Hepatocyte (in vitro differentiated cells): ENCODE measurements around the gene PI16. TPM values are rescaled to one million over a fixed set of nuclear protein-coding genes. Genes with fewer than 3 reads are reported as not detected.
A peak's percentile ranks its signal among the peaks of the same experiment; 100 is the strongest.

Source experiments
- DNase-seq: peaks from one replicate; pipeline ENCODE4 v3.0.0-alpha.2; 2016; ENCODE audit warnings: low spot score
- H2AFZ ChIP-seq: fragments of 200-600 bp; sonication (generic); 2 replicates; pipeline ENCODE4 v1.6.0; 2016; ENCODE audit warnings: antibody characterized with exemption, mild to moderate bottlenecking
- H3K27ac ChIP-seq: fragments of 200-600 bp; sonication (generic); 2 replicates; pipeline ENCODE4 v1.5.1; 2016; ENCODE audit warnings: mild to moderate bottlenecking
- H3K27me3 ChIP-seq: fragments of 200-600 bp; sonication (generic); 2 replicates; pipeline ENCODE4 v1.6.1; 2016
- H3K36me3 ChIP-seq: fragments of 200-600 bp; sonication (generic); replicated peaks from 2 replicates; pipeline ENCODE4 v1.5.1; 2016; ENCODE audit warnings: low read depth; ENCODE audit not compliant: insufficient read depth
- H3K4me1 ChIP-seq: fragments of 200-600 bp; sonication (generic); 2 replicates; pipeline ENCODE4 v1.5.1; 2016; ENCODE audit warnings: mild to moderate bottlenecking, moderate library complexity; ENCODE audit not compliant: insufficient read depth
- H3K4me2 ChIP-seq: fragments of 200-600 bp; sonication (generic); 2 replicates; pipeline ENCODE4 v1.6.0; 2016
- H3K4me3 ChIP-seq: fragments of 200-600 bp; sonication (generic); 2 replicates; pipeline ENCODE4 v1.5.1; 2016; ENCODE audit warnings: mild to moderate bottlenecking
- H3K79me2 ChIP-seq: fragments of 200-600 bp; sonication (generic); 2 replicates; pipeline ENCODE4 v1.6.0; 2017; ENCODE audit warnings: mild to moderate bottlenecking
- H3K9me2 ChIP-seq: fragments of 200-600 bp; sonication (generic); replicated peaks from 2 replicates; pipeline ENCODE4 v1.6.0; 2017; ENCODE audit warnings: mild to moderate bottlenecking; ENCODE audit not compliant: insufficient read depth
- H3K9me3 ChIP-seq: fragments of 200-600 bp; sonication (generic); 2 replicates; pipeline ENCODE4 v1.5.1; 2016; ENCODE audit warnings: low read depth, mild to moderate bottlenecking
- H4K20me1 ChIP-seq: fragments of 200-600 bp; sonication (generic); 2 replicates; pipeline ENCODE4 v1.6.0; 2016; ENCODE audit warnings: mild to moderate bottlenecking; ENCODE audit not compliant: insufficient read depth, poor library complexity, severe bottlenecking
- EZH2 ChIP-seq: fragments of 200-600 bp; sonication (generic); IDR thresholded peaks from 2 replicates; pipeline ENCODE4 v1.6.1; 2016; ENCODE audit warnings: antibody characterized with exemption, mild to moderate bottlenecking, borderline replicate concordance
- EZH2phosphoT487 ChIP-seq: fragments of 200-600 bp; sonication (generic); IDR thresholded peaks from one replicate; pipeline ENCODE4 v1.6.1; 2018; ENCODE audit warnings: antibody characterized with exemption, mild to moderate bottlenecking, low read depth, moderate library complexity; ENCODE audit not compliant: unreplicated experiment, severe bottlenecking
- WGBS: methylation state at CpG from one replicate; pipeline ENCODE4 v1.1.6; 2016; ENCODE audit warnings: low lambda C conversion rate; ENCODE audit errors: missing lambda C conversion rate; 5-methylcytosine and 5-hydroxymethylcytosine counted together
- polyA plus RNA-seq: library from polyadenylated mRNA; unstranded; fragments of >200 nt; fragmentation: Nextera tagmentation; extraction: Ambion mirVana; gene quantifications from 2 replicates; pipeline ENCODE4 v1.2.1, GENCODE V29; 2016
- total RNA-seq: library from RNA; depleted of rRNA; stranded (reverse); fragments of >200 nt; gene quantifications from 2 replicates; pipeline ENCODE4 v1.2.3, GENCODE V29; 2014
- TF ChIP-seq, protein P1 (sequence below): fragments of 200-600 bp; sonication (generic); IDR thresholded peaks from 2 replicates; pipeline ENCODE4 v1.5.1; 2016; ENCODE audit warnings: antibody characterized with exemption, mild to moderate bottlenecking; ENCODE audit not compliant: poor library complexity

PI16 gene
- total and polyA plus RNA-seq, 2 experiments from 2014 or later, result not detected

DNA sequence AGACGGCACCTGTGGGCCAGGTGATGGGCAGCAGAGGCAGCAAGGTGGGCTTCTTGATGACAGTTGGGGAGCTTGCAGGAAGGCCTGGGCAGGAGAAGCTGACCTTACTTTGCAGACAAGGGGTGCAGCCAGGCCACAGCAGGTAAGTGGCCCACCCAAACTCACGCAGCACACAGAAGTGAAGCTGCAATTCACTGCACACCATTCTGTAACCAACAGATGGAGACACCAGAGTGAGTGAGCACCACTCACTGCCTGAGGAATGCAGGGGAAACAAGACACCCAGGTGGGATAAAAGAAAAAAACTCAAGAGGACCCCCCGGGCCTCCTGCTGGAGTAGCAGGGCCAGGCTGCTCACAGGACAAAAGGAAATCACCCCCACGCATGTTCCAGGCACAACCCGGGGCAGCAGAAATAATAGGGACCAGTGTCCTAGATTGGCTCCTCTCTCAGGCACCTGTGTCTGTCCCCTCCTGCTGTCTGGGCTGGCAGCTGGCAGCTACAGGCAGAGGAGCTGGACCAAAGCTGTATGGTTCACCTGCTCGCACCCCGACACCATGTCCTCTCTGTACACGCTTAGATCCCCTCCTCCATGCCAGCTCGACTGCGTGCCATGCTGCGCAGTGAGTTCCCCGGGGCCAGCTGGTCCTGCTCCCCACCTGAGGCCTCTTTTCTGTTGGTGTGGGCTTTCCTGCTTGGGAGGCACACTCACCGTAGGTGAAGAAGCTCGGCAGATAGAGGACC lies 26.5 kb downstream of the PI16 start:
- H4K20me1 ChIP-seq, result peaks cover 51% of the 10 kb centered on the region
- no peak overlapping the region for H3K4me3 ChIP-seq
- peaks cover 12% of the 10 kb centered on the region for H3K4me1 ChIP-seq
- H2AFZ ChIP-seq, result no peak overlapping the region
- no peaks in the 10 kb centered on the region for H3K27me3 ChIP-seq
- DNase-seq, result no peak
- no peak for TF ChIP-seq EZH2phosphoT487
- no peaks in the 10 kb centered on the region for H3K36me3 ChIP-seq
- H3K9me3 ChIP-seq, result no peaks in the 10 kb centered on the region
- H3K9me2 ChIP-seq, result no peaks in the 10 kb centered on the region
- H3K27ac ChIP-seq, result no peak overlapping the region
- no peak overlapping the region for H3K4me2 ChIP-seq
- 89% methylated on average over 14 of the region's 14 CpGs for WGBS
- H3K79me2 ChIP-seq, result peaks cover 69% of the 10 kb centered on the region

DNA sequence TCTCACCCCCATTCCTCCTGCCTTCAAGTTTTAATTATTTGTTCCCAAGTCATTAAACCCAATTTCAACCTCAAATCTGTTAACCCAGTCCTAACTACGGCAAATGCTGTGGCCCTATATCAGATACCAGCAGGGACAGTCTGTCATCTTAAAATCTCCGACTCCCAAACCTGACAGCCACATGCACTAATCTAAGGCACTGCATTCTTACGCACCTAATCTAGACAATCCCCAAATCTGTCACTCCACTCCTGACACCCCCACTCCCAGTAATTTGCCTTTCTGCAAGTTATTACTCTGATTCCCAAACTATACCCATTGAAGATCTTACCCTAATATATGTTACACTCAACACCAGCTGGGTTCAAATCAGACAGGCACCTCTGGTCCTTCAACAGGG lies 29.0 kb downstream of the PI16 start:
- H3K27me3 ChIP-seq, result no peaks in the 10 kb centered on the region

DNA sequence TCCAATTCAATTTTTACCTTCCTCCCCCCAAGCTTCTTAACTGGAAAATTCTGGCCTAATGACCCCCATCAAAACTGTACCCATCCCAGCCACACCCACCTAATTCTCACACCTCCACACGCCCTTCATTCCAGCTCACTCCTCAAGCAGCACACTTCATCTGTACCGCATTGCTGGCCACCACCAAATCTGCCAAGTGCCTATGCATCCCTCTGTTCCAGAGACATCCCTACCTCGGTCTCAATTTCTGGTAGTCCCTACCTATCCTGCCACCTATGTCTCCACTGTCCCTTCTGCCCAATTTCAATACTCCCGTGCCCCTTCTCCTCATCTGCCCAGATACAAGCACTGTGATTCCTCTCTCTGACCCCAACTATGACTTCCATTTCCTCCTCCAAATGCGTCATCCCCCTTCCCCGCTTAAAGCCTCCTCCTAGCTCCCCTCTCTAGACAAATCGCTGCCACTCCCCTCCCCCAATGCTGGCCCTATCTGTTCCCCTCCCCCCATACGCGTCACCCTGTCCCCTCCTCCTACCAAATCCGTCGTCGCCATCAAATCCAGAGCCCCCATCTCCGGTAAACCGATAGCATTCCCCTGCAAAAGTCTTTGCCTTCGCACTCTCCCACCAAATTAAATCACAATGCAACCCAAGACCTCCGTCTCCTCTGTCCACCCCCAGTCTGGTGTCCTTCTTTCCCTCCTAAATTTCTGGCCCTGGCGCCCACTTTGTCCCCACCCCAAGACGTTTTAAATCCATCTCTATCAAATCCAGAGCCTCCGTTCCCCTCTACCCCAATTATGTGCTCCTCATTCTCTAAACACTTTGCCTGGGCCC lies 30.3 kb downstream of the PI16 start:
- TF ChIP-seq EZH2, result no peak
- TF ChIP-seq EZH2phosphoT487, result no peak
- TF ChIP-seq, protein P1, sequence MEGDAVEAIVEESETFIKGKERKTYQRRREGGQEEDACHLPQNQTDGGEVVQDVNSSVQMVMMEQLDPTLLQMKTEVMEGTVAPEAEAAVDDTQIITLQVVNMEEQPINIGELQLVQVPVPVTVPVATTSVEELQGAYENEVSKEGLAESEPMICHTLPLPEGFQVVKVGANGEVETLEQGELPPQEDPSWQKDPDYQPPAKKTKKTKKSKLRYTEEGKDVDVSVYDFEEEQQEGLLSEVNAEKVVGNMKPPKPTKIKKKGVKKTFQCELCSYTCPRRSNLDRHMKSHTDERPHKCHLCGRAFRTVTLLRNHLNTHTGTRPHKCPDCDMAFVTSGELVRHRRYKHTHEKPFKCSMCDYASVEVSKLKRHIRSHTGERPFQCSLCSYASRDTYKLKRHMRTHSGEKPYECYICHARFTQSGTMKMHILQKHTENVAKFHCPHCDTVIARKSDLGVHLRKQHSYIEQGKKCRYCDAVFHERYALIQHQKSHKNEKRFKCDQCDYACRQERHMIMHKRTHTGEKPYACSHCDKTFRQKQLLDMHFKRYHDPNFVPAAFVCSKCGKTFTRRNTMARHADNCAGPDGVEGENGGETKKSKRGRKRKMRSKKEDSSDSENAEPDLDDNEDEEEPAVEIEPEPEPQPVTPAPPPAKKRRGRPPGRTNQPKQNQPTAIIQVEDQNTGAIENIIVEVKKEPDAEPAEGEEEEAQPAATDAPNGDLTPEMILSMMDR, result no peak
- Histone ChIP-seq H3K27ac (peak overlapping the region; percentile 97), H3K36me3 (no peaks in the 10 kb centered on the region), H3K4me3 (peak overlapping the region; percentile 99), H3K4me2 (peak overlapping the region; percentile 83), H3K4me1 (peaks cover 22% of the 10 kb centered on the region), H3K9me3 (no peaks in the 10 kb centered on the region), H3K79me2 (peaks cover 67% of the 10 kb centered on the region), H2AFZ (peak overlapping the region; percentile 49), H3K27me3 (no peaks in the 10 kb centered on the region), H3K9me2 (no peaks in the 10 kb centered on the region), H4K20me1 (peaks cover 47% of the 10 kb centered on the region)
- DNase-seq, result peak; percentile 76
- 9% methylated on average over 16 of the region's 19 CpGs for WGBS

More for the DNA sequence above, 29.0 kb downstream of the PI16 start:
- no peaks in the 10 kb centered on the region for H3K9me2 ChIP-seq
- peaks cover 22% of the 10 kb centered on the region for H3K4me1 ChIP-seq
- H3K79me2 ChIP-seq, result peaks cover 76% of the 10 kb centered on the region
- no peak overlapping the region for H3K4me3 ChIP-seq
- no peak for DNase-seq
- H4K20me1 ChIP-seq, result peaks cover 51% of the 10 kb centered on the region
- H2AFZ ChIP-seq, result no peak overlapping the region
- H3K4me2 ChIP-seq, result peak overlapping the region; percentile 83
- 89% methylated on average over 3 of the region's 3 CpGs for WGBS
- no peaks in the 10 kb centered on the region for H3K9me3 ChIP-seq
- TF ChIP-seq EZH2 (no peak), EZH2phosphoT487 (no peak)
- TF ChIP-seq, protein P1, result no peak
- H3K36me3 ChIP-seq, result no peaks in the 10 kb centered on the region
- H3K27ac ChIP-seq, result no peak overlapping the region

DNA sequence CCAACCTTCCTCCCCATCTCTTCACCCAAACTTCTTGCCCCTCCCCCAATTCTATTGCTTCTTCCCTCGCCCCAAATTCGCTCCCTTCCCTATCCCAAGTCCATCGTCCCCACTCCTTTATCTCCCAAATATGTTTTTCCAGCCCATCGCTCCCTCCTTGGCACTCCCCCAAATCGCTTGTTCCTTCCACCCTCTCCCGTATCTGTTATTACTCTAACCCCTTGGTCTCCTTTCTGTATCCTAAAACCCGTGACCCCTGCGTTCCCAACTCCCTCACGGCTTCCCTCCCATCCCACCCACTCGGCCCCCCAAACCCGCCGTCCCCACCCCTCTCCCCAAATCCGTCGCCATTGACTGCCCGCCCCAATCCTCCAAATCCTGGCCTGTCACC lies 30.9 kb downstream of the PI16 start:
- H2AFZ ChIP-seq, result peak overlapping the region; percentile 49
- no peaks in the 10 kb centered on the region for H3K36me3 ChIP-seq
- no peaks in the 10 kb centered on the region for H3K27me3 ChIP-seq
- H3K27ac ChIP-seq, result peak overlapping the region; percentile 97
- peaks cover 22% of the 10 kb centered on the region for H3K4me1 ChIP-seq
- peak overlapping the region; percentile 83 for H3K4me2 ChIP-seq
- peak overlapping the region; percentile 99 for H3K4me3 ChIP-seq
- H3K79me2 ChIP-seq, result peaks cover 61% of the 10 kb centered on the region
- TF ChIP-seq EZH2 (no peak), EZH2phosphoT487 (no peak)
- TF ChIP-seq, protein P1, result no peak
- 0% methylated on average over 8 of the region's 15 CpGs for WGBS
- peaks cover 41% of the 10 kb centered on the region for H4K20me1 ChIP-seq
- H3K9me2 ChIP-seq, result no peaks in the 10 kb centered on the region
- H3K9me3 ChIP-seq, result no peaks in the 10 kb centered on the region
- no peak for DNase-seq
